GM08714 (cell line): ENCODE results near the gene TMEM258.

Experiments used
- H3K4me3 ChIP-seq: fragments of 200-500 bp; sonication (Bioruptor generic); 2 replicates; pipeline ENCODE4 v1.5.1; 2014; ENCODE audit warnings: mild to moderate bottlenecking, low read length, inconsistent platforms
- ZNF274 ChIP-seq: IDR thresholded peaks from 2 replicates; pipeline ENCODE4 v1.6.1; 2012; ENCODE audit warnings: mild to moderate bottlenecking, low read depth, low read length

The TMEM258 gene

GRCh38 chr11:61769946-61770683 lies 22.3 kb downstream of the TMEM258 start:
- no peak for TF ChIP-seq ZNF274
- no peak overlapping the region for H3K4me3 ChIP-seq

GRCh38 chr11:61769169-61769920 lies 23.1 kb downstream of the TMEM258 start:
- H3K4me3 ChIP-seq: no peak overlapping the region
- TF ChIP-seq ZNF274: no peak

- H3K4me3 ChIP-seq: no peak overlapping the region
- TF ChIP-seq ZNF274: no peak
These were observed 23.9 kb downstream of the TMEM258 start for GRCh38 chr11:61768376-61769076.

- no peak for TF ChIP-seq ZNF274
- no peak overlapping the region for H3K4me3 ChIP-seq
These were observed 26.0 kb downstream of the TMEM258 start for GRCh38 chr11:61766353-61766841.

GRCh38 chr11:61765550-61766253 lies 26.7 kb downstream of the TMEM258 start:
- TF ChIP-seq ZNF274: no peak
- no peak overlapping the region for H3K4me3 ChIP-seq

- TF ChIP-seq ZNF274: no peak
- no peak overlapping the region for H3K4me3 ChIP-seq
These were observed 27.7 kb downstream of the TMEM258 start for GRCh38 chr11:61764606-61765260.

- TF ChIP-seq ZNF274: no peak
- no peak overlapping the region for H3K4me3 ChIP-seq
These were observed 28.3 kb downstream of the TMEM258 start for GRCh38 chr11:61763930-61764605.

- H3K4me3 ChIP-seq: no peak overlapping the region
- no peak for TF ChIP-seq ZNF274
These were observed 29.6 kb downstream of the TMEM258 start for GRCh38 chr11:61762798-61763197.

GRCh38 chr11:61762223-61762615 lies 30.2 kb downstream of the TMEM258 start:
- no peak for TF ChIP-seq ZNF274

GRCh38 chr11:61761440-61762222 lies 30.8 kb downstream of the TMEM258 start:
- TF ChIP-seq ZNF274: no peak
- H3K4me3 ChIP-seq: no peak overlapping the region

More at GRCh38 chr11:61762223-61762615, 30.2 kb downstream of the TMEM258 start:
- no peak overlapping the region for H3K4me3 ChIP-seq

GRCh38 chr11:61760946-61761345 lies 31.5 kb downstream of the TMEM258 start:
- H3K4me3 ChIP-seq: no peak overlapping the region
- TF ChIP-seq ZNF274: no peak

- TF ChIP-seq ZNF274: no peak
- no peak overlapping the region for H3K4me3 ChIP-seq
These were observed 35.1 kb downstream of the TMEM258 start for GRCh38 chr11:61757213-61757862.
